Tongue (tissue), 2 donors: Measurements from ENCODE around the gene PRKCG. TPM values are rescaled to one million over a fixed set of nuclear protein-coding genes. Genes with fewer than 3 reads are reported as not detected.
"Not testable (repeated sequence)": the region's sequence is repeated elsewhere in the genome, so short reads cannot be mapped to it uniquely, and the experiment has no call there.

Experiments used
- DNase-seq: peaks from one replicate; pipeline ENCODE4 v3.0.0-alpha.2; 2015
- total RNA-seq: library from RNA; depleted of rRNA; stranded (reverse); fragments of >200 nt; gene quantifications from one replicate; pipeline ENCODE4 v1.2.3, GENCODE V29; 2014

Gene PRKCG
- not detected for total RNA-seq

GRCh38 chr19:53881482-53882390 lies at the start of gene PRKCG:
Gene PRKCG (plus strand): TSS chr19:53882197. CDS start chr19:53882495, 298 bp downstream.
- peak; percentile 73 for DNase-seq

GRCh38 chr19:53832861-53833260 lies 49.1 kb upstream of the PRKCG start:
- not testable (repeated sequence) for DNase-seq

GRCh38 chr19:53838446-53838845 lies 43.6 kb upstream of the PRKCG start:
- DNase-seq: not testable (repeated sequence)

GRCh38 chr19:53840241-53840640 lies 41.8 kb upstream of the PRKCG start:
- not testable (repeated sequence) for DNase-seq

DNA sequence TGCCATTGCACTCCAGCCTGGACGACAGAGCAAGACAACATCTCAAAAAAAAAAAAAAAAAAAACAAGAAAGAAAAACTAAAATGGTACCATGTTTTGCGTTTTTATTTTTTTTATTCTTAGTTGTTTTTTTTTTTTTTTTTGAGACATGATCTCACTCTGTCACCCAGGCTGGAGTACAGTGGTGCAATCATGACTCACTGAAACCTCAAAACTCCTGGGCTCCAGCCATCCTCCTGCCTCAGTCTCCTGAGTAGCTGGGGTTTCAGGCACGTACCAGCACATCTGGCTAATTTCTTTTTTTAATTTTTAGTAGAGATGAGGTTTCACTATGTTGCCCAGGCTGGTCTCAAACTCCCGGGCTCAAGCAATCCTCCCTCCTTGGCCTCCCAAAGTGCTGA lies 41.1 kb upstream of the PRKCG start:
- DNase-seq: not testable (repeated sequence)

GRCh38 chr19:53844849-53845246 lies 37.1 kb upstream of the PRKCG start:
- DNase-seq: no peak

- DNase-seq: no peak
Measured at GRCh38 chr19:53847555-53847954, 34.4 kb upstream of the PRKCG start.

- DNase-seq: peak; percentile 65
Measured at GRCh38 chr19:53849237-53849676, 32.7 kb upstream of the PRKCG start.

- no peak for DNase-seq
Measured at GRCh38 chr19:53853707-53854106, 28.3 kb upstream of the PRKCG start.

DNA sequence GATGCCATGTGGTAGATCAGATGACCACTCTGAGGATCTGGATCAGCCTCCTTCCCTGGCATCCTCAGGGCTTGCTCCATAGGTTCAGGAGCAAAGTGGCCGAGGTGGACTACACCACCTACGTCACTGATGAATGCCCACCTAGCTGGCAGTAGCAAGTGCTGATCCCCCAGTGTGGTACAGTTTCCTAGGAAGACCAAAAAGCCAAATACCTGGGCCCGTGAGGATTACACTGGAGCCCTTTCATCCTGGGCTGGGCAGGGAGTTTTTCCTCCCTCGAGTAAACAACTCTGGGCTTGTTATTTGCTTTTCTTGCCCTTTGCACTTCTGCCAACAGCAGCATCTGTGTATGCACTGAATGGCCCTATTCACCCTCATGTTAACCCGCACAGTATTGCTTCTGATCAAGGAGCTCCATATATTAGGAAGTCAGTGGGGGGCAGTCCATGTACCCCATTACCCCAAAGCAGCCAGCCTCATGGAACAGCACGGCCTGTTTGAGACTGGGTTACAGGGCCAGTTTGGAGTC lies 17.6 kb upstream of the PRKCG start:
- no peak for DNase-seq

DNA sequence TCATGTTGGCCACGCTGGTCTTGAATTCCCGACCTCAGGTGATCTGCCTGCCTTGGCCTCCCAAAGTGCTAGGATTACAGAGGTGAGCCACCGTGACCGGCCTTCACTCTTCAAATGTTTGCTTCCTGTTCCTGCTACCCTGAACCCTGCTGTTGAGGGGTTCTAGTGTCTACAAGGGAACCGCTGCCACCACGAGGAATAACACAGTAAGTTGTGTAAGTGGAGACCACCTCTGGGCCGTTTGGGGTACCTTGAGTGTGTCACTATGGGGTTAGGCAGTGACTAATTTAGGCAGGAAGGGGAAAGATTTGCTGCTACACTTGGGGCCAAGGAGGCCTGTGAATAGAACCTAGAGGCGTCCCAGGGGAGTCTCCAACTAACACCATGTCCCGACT lies 16.5 kb upstream of the PRKCG start:
- DNase-seq: no peak

DNA sequence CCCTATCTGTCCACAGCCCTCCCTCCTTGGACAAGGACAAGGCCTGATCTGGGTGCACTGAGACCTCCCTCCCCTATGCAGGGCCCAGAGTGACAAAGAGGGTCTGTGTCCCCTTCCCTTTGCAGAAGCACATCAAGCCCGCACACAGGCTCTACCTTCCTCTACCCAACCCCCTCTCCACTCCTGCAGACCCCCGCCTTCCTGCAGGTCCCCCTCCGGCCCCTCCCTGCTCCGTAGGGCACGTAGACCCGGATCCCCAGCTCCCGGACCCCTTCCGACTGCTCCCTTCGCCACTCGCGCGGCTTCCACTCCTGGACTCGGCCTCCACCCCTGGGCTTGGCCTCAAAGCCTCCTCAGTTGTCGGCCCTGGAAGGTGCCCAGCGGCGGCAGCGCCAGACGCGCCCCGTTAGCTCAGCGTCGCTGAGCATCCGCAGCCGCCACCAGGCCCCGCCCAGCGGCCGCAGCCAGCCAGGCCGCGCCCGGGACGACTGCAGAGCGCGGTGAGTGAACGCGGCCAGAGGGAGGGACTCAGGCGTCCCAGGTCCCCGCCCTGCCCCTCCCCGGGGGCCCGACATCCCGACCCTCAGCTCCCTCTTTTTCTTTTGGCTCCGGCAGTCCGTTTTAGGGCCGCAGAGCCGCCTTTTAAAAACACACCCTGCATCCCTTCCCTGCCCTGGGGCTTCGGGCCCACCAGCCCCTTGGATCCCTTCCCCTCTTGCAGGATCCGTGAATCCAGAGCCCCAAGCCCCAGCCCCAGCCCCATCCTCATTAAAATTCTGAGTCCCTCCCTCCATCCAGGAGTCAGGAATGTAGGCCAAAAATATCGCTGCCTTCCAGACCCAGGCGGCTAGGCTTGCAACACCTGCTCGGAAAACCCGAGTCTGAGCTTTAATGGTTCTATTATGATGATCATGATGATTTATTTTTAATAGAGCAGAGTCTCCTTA lies 15.8 kb upstream of the PRKCG start:
- DNase-seq: peak; percentile 93

DNA sequence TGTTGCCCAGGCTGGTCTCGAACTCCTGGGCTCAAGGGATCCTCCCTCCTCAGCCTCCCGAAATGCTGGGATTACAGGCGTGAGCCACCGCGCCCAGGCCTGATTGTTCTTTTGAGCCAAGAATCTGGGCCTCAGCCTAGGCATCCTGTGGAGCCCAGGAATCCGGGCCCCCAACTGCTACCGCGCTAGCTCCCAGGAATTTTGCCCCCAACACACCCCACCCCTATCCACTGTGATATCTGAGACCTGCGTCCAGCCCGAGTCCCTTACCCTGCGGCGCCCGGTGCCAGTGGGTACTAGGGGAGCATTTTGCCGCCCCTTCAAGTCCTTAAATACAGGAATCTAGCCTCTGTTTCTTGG lies 15.2 kb upstream of the PRKCG start:
- no peak for DNase-seq

- DNase-seq: peak; percentile 100
Measured at GRCh38 chr19:53867225-53868090, 14.5 kb upstream of the PRKCG start, which contains the start of gene MYADM. Gene MYADM (plus strand): TSS chr19:53867883. CDS start chr19:53873530, 5,647 bp downstream.

- DNase-seq: peak; percentile 74
Measured at GRCh38 chr19:53868091-53868891, 13.7 kb upstream of the PRKCG start.

DNA sequence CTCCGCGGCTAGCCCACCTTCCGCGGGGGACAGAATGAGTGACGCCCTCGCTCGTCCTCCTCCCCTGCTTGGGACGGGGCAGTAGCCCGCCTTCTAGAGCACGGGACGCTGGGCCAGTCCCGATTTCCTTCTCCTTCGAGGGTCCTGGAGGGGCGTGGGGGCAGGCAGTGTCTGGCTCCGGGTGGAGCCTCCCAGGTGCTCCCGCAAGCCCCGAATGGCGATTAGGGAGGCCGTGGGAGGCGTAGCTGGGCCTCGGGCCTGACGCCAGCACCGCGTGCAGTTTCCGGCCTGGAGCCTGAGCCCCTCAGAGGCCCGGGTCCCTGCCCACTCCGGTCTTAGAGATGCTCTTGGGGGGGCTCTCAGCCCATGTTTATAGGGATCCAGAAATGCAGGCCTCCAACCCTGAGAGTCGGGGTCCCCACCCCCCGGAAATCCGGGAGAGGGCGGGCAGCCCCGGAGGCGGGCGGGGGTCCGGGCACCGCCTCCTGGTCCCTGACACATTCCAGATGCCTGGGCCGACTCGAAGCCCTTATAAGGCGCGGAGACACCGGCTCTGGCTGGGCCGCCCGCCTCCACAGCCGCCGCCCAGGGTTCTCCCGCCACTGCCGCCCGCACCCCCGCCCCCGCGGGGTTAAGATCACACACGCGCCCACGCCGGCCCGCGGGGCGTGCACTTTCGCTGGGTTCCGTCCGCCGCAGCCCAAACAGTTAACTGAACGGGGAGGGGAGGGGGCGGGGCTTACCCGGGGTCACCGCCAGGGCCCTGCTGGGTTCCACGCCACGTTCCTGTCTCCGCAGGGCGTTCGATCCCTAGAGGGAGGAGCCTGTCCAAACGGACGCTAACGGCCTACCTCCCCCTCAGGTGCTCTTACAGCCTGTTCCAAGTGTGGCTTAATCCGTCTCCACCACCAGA lies 12.8 kb upstream of the PRKCG start:
- peak; percentile 95 for DNase-seq

DNA sequence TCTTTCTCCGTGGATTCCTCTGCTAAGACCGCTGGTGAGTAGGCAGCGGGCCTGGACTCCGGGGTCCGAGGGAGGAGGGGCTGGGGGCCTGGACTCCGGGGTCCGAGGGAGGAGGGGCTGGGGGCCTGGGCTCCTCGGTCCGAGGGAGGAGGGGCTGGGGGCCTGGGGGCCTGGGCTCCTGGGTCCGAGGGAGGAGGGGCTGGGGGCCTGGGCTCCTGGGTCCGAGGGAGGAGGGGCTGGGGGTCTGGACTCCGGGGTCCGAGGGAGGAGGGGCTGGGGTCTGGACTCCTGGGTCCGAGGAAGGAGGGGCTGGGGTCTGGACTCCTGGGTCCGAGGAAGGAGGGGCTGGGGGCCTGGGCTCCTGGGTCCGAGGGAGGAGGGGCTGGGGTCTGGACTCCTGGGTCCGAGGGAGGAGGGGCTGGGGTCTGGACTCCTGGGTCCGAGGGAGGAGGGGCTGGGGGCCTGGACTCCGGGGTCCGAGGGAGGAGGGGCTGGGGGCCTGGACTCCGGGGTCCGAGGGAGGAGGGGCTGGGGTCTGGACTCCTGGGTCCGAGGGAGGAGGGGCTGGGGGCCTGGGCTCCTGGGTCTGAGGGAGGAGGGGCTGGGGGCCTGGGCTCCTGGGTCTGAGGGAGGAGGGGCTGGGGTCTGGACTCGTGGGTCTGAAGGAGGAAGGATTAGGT lies 12.1 kb upstream of the PRKCG start:
- DNase-seq: not testable (repeated sequence)

- DNase-seq: peak; percentile 24
Measured at GRCh38 chr19:53870485-53870844, 11.5 kb upstream of the PRKCG start.

DNA sequence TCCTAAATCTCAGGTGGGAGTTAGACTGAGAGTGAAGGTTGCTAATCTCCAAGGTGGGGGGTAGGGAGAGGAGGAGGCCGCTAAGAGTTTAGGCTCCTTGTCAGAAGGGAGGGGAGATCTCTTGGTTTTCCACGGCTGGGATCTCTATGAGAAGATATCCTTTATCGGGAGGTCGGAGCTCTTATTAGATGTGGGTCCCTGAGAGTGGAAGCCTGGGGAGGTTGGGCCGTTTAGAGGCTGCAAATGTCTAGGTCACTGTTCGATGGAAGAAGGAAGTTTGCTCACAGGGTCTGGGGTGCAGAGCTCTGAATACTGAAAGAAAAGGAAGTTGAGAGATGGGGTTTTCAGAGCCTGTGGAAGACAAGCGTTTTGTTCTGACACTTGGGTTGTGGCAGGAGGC lies 10.5 kb upstream of the PRKCG start:
- DNase-seq: peak; percentile 22
